GM10248 (cell line): Measurements from ENCODE around the gene GPR179.

Experiments used
- CTCF ChIA-PET: fragments of 300-600 bp; sonication (Branson Sonifier 250); formaldehyde crosslinking; extraction: SDS; loops from one replicate; lab custom pipeline; 2021; ENCODE audit warnings: antibody characterized with exemption; lab: Yijun Ruan, JAX
- POLR2A ChIA-PET: fragments of 350-650 bp; sonication (Branson Sonifier 250); formaldehyde crosslinking; extraction: SDS; loops from one replicate; lab custom pipeline; 2020; ENCODE audit warnings: antibody characterized with exemption; lab: Yijun Ruan, JAX
- DNase-seq: peaks from one replicate; pipeline ENCODE4 v3.0.0; 2012; ENCODE audit errors: extremely low spot score
- CTCF ChIP-seq: IDR thresholded peaks from 2 replicates; pipeline ENCODE4 v1.5.1; 2012; ENCODE audit warnings: mild to moderate bottlenecking, low read depth; ENCODE audit errors: extremely low read depth, missing control alignments, control extremely low read depth

Gene GPR179

GRCh38 chr17:38343608-38344419 lies at the start of gene GPR179:
GPR179 (minus strand) TSS chr17:38343956; CDS start chr17:38343789, 167 bp downstream.
- ChIA-PET CTCF (interaction anchor here (1.2 to 14.6 kb wide), 3 partner anchors 10 to 71 kb away, joined by 3 to 282 read pairs (median 6); no protein-coding TSS in a partner anchor), POLR2A (no interaction called here)
- no peak for TF ChIP-seq CTCF
- no peak for DNase-seq

GRCh38 chr17:38379448-38379847 lies 35.7 kb upstream of the GPR179 start:
- no peak for DNase-seq
- ChIA-PET POLR2A (interaction anchor here (0.6 kb wide), 1 partner anchor 468 kb away, joined by 3 read pairs; no protein-coding TSS in a partner anchor), CTCF (interaction anchor here (1.3 to 2.2 kb wide), 2 partner anchors 9 to 25 kb away, joined by 4 to 5 read pairs; no protein-coding TSS in a partner anchor)
- TF ChIP-seq CTCF = no peak

GRCh38 chr17:38369124-38369886 lies 25.5 kb upstream of the GPR179 start:
- CTCF ChIA-PET = interaction anchor here (3.3 to 6.7 kb wide), 2 partner anchors 20 kb away, joined by 12 to 42 read pairs; partner anchors contain the start of gene SOCS7
- TF ChIP-seq CTCF = no peak
- POLR2A ChIA-PET = no interaction called here
- DNase-seq = no peak

GRCh38 chr17:38364741-38365140 lies 21.0 kb upstream of the GPR179 start:
- no peak for TF ChIP-seq CTCF
- ChIA-PET CTCF (interaction anchor here (0.9 to 6.7 kb wide), 7 partner anchors 10 to 57 kb away, joined by 3 to 42 read pairs (median 5); partner anchors contain the start of gene SOCS7), POLR2A (no interaction called here)
- DNase-seq = no peak

- no peak for DNase-seq
- ChIA-PET CTCF (interaction anchor here (1.3 to 6.7 kb wide), 5 partner anchors 9 to 53 kb away, joined by 3 to 42 read pairs (median 11); partner anchors contain the start of gene SOCS7), POLR2A (no interaction called here)
- TF ChIP-seq CTCF = no peak
Observed at GRCh38 chr17:38363016-38363415, 19.3 kb upstream of the GPR179 start.
